CD14-positive monocyte (primary cell): Measurements from ENCODE around the gene PRCD. TPM values are rescaled to one million over a fixed set of nuclear protein-coding genes. Genes with fewer than 3 reads are reported as not detected.

Experiments
- DNase-seq, 3 donors: peaks; one replicate each; pipeline ENCODE4 v3.0.0-alpha.2; 2011 to 2022
- H2AFZ ChIP-seq: 2 replicates; pipeline ENCODE4 v1.6.0; 2012; ENCODE audit warnings: mild to moderate bottlenecking, low read depth, low read length, inconsistent platforms; ENCODE audit not compliant: insufficient read depth, poor library complexity, severe bottlenecking
- H3K27ac ChIP-seq, 2 donors: 1 replicate in 1 of 2; 2 replicates in 1 of 2; pipeline ENCODE4 v1.5.1; 2012 to 2013; ENCODE audit warnings: low read length in 2 of 2, control low read depth in 1 of 2, inconsistent platforms in 1 of 2, low read depth in 1 of 2, mild to moderate bottlenecking in 1 of 2
- H3K27me3 ChIP-seq, 2 donors: one replicate each; pipeline versions ENCODE4 v1.6.0 to v1.6.1; 2011 to 2013; ENCODE audit warnings: low read length in 2 of 2; ENCODE audit not compliant: control insufficient read depth in 2 of 2, insufficient read depth in 2 of 2
- H3K36me3 ChIP-seq, 2 donors: replicated peaks in 1 of 2; 1 replicate in 1 of 2; 2 replicates in 1 of 2; pipeline versions ENCODE4 v1.5.1 to v1.6.1; 2012 to 2013; ENCODE audit warnings: low read length in 2 of 2, control low read depth in 1 of 2, inconsistent platforms in 1 of 2, mild to moderate bottlenecking in 1 of 2; ENCODE audit not compliant: insufficient read depth in 2 of 2, control insufficient read depth in 1 of 2
- H3K4me1 ChIP-seq, 2 donors: 1 replicate in 1 of 2; 2 replicates in 1 of 2; pipeline versions ENCODE4 v1.5.1 to v1.6.1; 2012 to 2013; ENCODE audit warnings: low read length in 2 of 2, control low read depth in 1 of 2, inconsistent platforms in 1 of 2, mild to moderate bottlenecking in 1 of 2, moderate library complexity in 1 of 2; ENCODE audit not compliant: insufficient read depth in 2 of 2, control insufficient read depth in 1 of 2
- H3K4me2 ChIP-seq: replicated peaks from 2 replicates; pipeline ENCODE3; 2012; ENCODE audit warnings: low read length, moderate library complexity, mild to moderate bottlenecking; ENCODE audit not compliant: poor library complexity, severe bottlenecking; ENCODE audit errors: extremely low read depth
- H3K4me3 ChIP-seq, 3 experiments: fragments of 200-600 bp in 1 of 3; sonication (generic) in 1 of 3; replicated peaks in 1 of 3; 1 replicate in 2 of 3; 2 replicates in 1 of 3; pipeline ENCODE4 v1.5.1; 2011 to 2013; ENCODE audit warnings: low read length in 3 of 3, mild to moderate bottlenecking in 3 of 3, control low read depth in 2 of 3, low read depth in 2 of 3, inconsistent platforms in 1 of 3, moderate library complexity in 1 of 3
- H3K79me2 ChIP-seq: 2 replicates; pipeline ENCODE4 v1.6.0; 2012; ENCODE audit warnings: mild to moderate bottlenecking, control low read depth, inconsistent platforms, low read length, moderate library complexity; ENCODE audit not compliant: insufficient read depth
- H3K9ac ChIP-seq: 2 replicates; pipeline ENCODE4 v1.6.0; 2017; ENCODE audit warnings: low read length, mild to moderate bottlenecking; ENCODE audit not compliant: insufficient read depth, poor library complexity, severe bottlenecking
- H3K9me3 ChIP-seq, 2 donors: replicated peaks in 1 of 2; 1 replicate in 1 of 2; 2 replicates in 1 of 2; pipeline versions ENCODE4 v1.5.1 to v1.6.1; 2012 to 2013; ENCODE audit warnings: low read length in 2 of 2, control low read depth in 1 of 2; ENCODE audit not compliant: control insufficient read depth in 1 of 2, insufficient read depth in 1 of 2
- H4K20me1 ChIP-seq: 2 replicates; pipeline ENCODE4 v1.6.0; 2012; ENCODE audit warnings: mild to moderate bottlenecking, low read length, control low read depth, moderate library complexity; ENCODE audit not compliant: insufficient read depth
- H3K27ac Mint-ChIP-seq, 7 donors: one replicate each; pipeline ENCODE4 v1.8.0; 2020; ENCODE audit warnings: mild to moderate bottlenecking in 7 of 7, mixed read lengths in 7 of 7, moderate library complexity in 6 of 7, inconsistent platforms in 2 of 7
- H3K27me3 Mint-ChIP-seq, 3 donors: one replicate each; pipeline ENCODE4 v1.8.0; 2021 to 2022; ENCODE audit warnings: low read depth in 3 of 3, mild to moderate bottlenecking in 3 of 3, mixed read lengths in 3 of 3, moderate library complexity in 3 of 3, inconsistent platforms in 1 of 3
- H3K36me3 Mint-ChIP-seq, 2 donors: one replicate each; pipeline ENCODE4 v1.8.0; 2020; ENCODE audit warnings: mixed read lengths in 2 of 2, inconsistent platforms in 1 of 2, mild to moderate bottlenecking in 1 of 2
- H3K4me1 Mint-ChIP-seq: one replicate; pipeline ENCODE4 v1.8.0; 2020; ENCODE audit warnings: mild to moderate bottlenecking, mixed read lengths
- H3K4me3 Mint-ChIP-seq, 2 donors: one replicate each; pipeline ENCODE4 v1.8.0; 2020; ENCODE audit warnings: mild to moderate bottlenecking in 2 of 2, mixed read lengths in 2 of 2, moderate library complexity in 1 of 2
- H3K9me3 Mint-ChIP-seq, 7 donors: one replicate each; pipeline ENCODE4 v1.8.0; 2020 to 2022; ENCODE audit warnings: mixed read lengths in 7 of 7, mild to moderate bottlenecking in 6 of 7, moderate library complexity in 6 of 7, inconsistent platforms in 2 of 7
- CTCF ChIP-seq: fragments of 200-600 bp; IDR thresholded peaks from one replicate; pipeline ENCODE4 v1.8.0; 2022; ENCODE audit warnings: antibody characterized with exemption, mild to moderate bottlenecking
- WGBS: methylation state at CpG from one replicate; pipeline ENCODE4 v1.1.5; 2013; ENCODE audit warnings: missing lambda C conversion rate; ENCODE audit not compliant: insufficient coverage; 5-methylcytosine and 5-hydroxymethylcytosine counted together
- intact Hi-C, 2 donors: fragments of 100-400 bp; cut with micrococcal nuclease; formaldehyde crosslinking; loops; one replicate each; pipeline versions ENCODE4 v1.15.0 to v1.15.1; 2023
- polyA plus RNA-seq, 3 donors: library from polyadenylated mRNA; depleted of rRNA in 1 of 3; unstranded in 2 of 3; stranded (reverse) in 1 of 3; fragments of 300-500 nt in 2 of 3; fragments of >200 nt in 1 of 3; fragmentation: Illumina TruSeq in 2 of 3; gene quantifications; 1 replicate in 2 of 3; 2 replicates in 1 of 3; pipeline ENCODE4 v1.2.3, GENCODE V29; 2012 to 2021

The PRCD gene
- polyA plus RNA-seq, 3 donors: not detected

- Histone ChIP-seq H3K4me3 (peak overlapping the region; percentile 42 to 85 (median 52)), H3K9ac (peak overlapping the region; percentile 97), H3K9me3 (no peaks in the 10 kb centered on the region), H2AFZ (no peak overlapping the region), H4K20me1 (no peaks in the 10 kb centered on the region), H3K36me3 (peaks cover 20% of the 10 kb centered on the region in 2 donors), H3K27ac (peak overlapping the region; percentile 99), H3K79me2 (peaks cover 58% of the 10 kb centered on the region), H3K4me2 (peak overlapping the region; percentile 99), H3K4me1 (peaks cover 80 to 89% of the 10 kb centered on the region in 2 donors), H3K27me3 (no peaks in the 10 kb centered on the region)
- peak overlapping the region; percentile 84 to 93 for H3K4me3 Mint-ChIP-seq
- intact Hi-C loops: no loop called here
- peaks cover 16 to 39% of the 10 kb centered on the region in 2 donors for H3K36me3 Mint-ChIP-seq
- H3K27ac Mint-ChIP-seq: peak overlapping the region; percentile 99 to 100 (median 100)
- no peaks in the 10 kb centered on the region for H3K27me3 Mint-ChIP-seq
- H3K4me1 Mint-ChIP-seq: peaks cover 83% of the 10 kb centered on the region
- 8% methylated on average over 14 of the region's 17 CpGs for WGBS
- peaks cover 0 to 2% (median 0%) of the 10 kb centered on the region in 7 donors for H3K9me3 Mint-ChIP-seq
- TF ChIP-seq CTCF: no peak
- DNase-seq: peak; percentile 76 to 77 (median 77)
These were observed 48.3 kb upstream of the PRCD start for GRCh38 chr17:76491271-76492122.

- Histone ChIP-seq H3K79me2 (peaks cover 66% of the 10 kb centered on the region), H3K4me1 (peaks cover 82 to 94% of the 10 kb centered on the region in 2 donors), H3K4me2 (peak overlapping the region; percentile 99), H3K4me3 (peak overlapping the region; percentile 42 to 85 (median 52)), H2AFZ (no peak overlapping the region), H3K9ac (peak overlapping the region; percentile 97), H3K36me3 (peaks cover 18 to 23% of the 10 kb centered on the region in 2 donors), H3K27me3 (no peaks in the 10 kb centered on the region), H3K27ac (peak overlapping the region; percentile 99), H3K9me3 (no peaks in the 10 kb centered on the region), H4K20me1 (no peaks in the 10 kb centered on the region)
- intact Hi-C loops: no loop called here
- DNase-seq: peak; percentile 43 to 78 (median 58)
- H3K4me3 Mint-ChIP-seq: peak overlapping the region; percentile 84 to 93
- 14% methylated on average over 5 of the region's 11 CpGs for WGBS
- H3K4me1 Mint-ChIP-seq: peaks cover 88% of the 10 kb centered on the region
- H3K9me3 Mint-ChIP-seq: peaks cover 0 to 2% (median 0%) of the 10 kb centered on the region in 7 donors
- peaks cover 0 to 2% (median 0%) of the 10 kb centered on the region in 3 donors for H3K27me3 Mint-ChIP-seq
- H3K27ac Mint-ChIP-seq: peak overlapping the region; percentile 99 to 100 (median 100)
- peaks cover 23 to 41% of the 10 kb centered on the region in 2 donors for H3K36me3 Mint-ChIP-seq
- no peak for TF ChIP-seq CTCF
These were observed 47.5 kb upstream of the PRCD start for GRCh38 chr17:76492123-76492988.
